Measurements from ENCODE around the gene RBM44.
A peak's percentile ranks its signal among the peaks of the same experiment; 100 is the strongest.
"Not testable (repeated sequence)": the region's sequence is repeated elsewhere in the genome, so short reads cannot be mapped to it uniquely, and the experiment has no call there.

RBM44 gene

GRCh38 chr2:237798236-237799059 is at the start of gene RBM44:
RBM44 (plus strand) TSS chr2:237798779; CDS start chr2:237813610, 14,831 bp downstream.
- no peak for DNase-seq (ENCODE audit: low read depth)

GRCh38 chr2:237749002-237749401 is 49.6 kb upstream of the RBM44 start:
- no peak for DNase-seq (ENCODE audit: low read depth)

GRCh38 chr2:237749961-237750360 is 48.6 kb upstream of the RBM44 start:
- no peak for DNase-seq (ENCODE audit: low read depth)

- not testable (repeated sequence) for DNase-seq (ENCODE audit: low read depth)
These were observed 48.1 kb upstream of the RBM44 start for GRCh38 chr2:237750441-237750840.

GRCh38 chr2:237752761-237753165 is 45.8 kb upstream of the RBM44 start:
- DNase-seq (ENCODE audit: low read depth): no peak

- DNase-seq (ENCODE audit: low read depth): no peak
These were observed 44.4 kb upstream of the RBM44 start for GRCh38 chr2:237754182-237754581.

- no peak for DNase-seq (ENCODE audit: low read depth)
These were observed 43.8 kb upstream of the RBM44 start for GRCh38 chr2:237754626-237755248.

GRCh38 chr2:237757616-237758015 is 41.0 kb upstream of the RBM44 start:
- DNase-seq (ENCODE audit: low read depth): no peak

GRCh38 chr2:237758185-237758584 is 40.4 kb upstream of the RBM44 start:
- DNase-seq (ENCODE audit: low read depth): no peak

- no peak for DNase-seq (ENCODE audit: low read depth)
These were observed 39.4 kb upstream of the RBM44 start for GRCh38 chr2:237759176-237759575.

- no peak for DNase-seq (ENCODE audit: low read depth)
These were observed 37.8 kb upstream of the RBM44 start for GRCh38 chr2:237760506-237761502.

GRCh38 chr2:237762291-237763182 is 36.0 kb upstream of the RBM44 start:
- peak; percentile 22 for DNase-seq (ENCODE audit: low read depth)

- no peak for DNase-seq (ENCODE audit: low read depth)
These were observed 34.8 kb upstream of the RBM44 start for GRCh38 chr2:237763812-237764211.

- not testable (repeated sequence) for DNase-seq (ENCODE audit: low read depth)
These were observed 33.5 kb upstream of the RBM44 start for GRCh38 chr2:237765122-237765521.

- DNase-seq (ENCODE audit: low read depth): no peak
These were observed 32.7 kb upstream of the RBM44 start for GRCh38 chr2:237765875-237766274.

- DNase-seq (ENCODE audit: low read depth): no peak
These were observed 32.2 kb upstream of the RBM44 start for GRCh38 chr2:237766340-237766739.

GRCh38 chr2:237772513-237772912 is 26.1 kb upstream of the RBM44 start:
- DNase-seq (ENCODE audit: low read depth): no peak

GRCh38 chr2:237773826-237774225 is 24.8 kb upstream of the RBM44 start:
- DNase-seq (ENCODE audit: low read depth): no peak

GRCh38 chr2:237774811-237775553 is 23.6 kb upstream of the RBM44 start:
- no peak for DNase-seq (ENCODE audit: low read depth)

GRCh38 chr2:237779521-237779920 is 19.1 kb upstream of the RBM44 start:
- no peak for DNase-seq (ENCODE audit: low read depth)

GRCh38 chr2:237782181-237782580 is 16.4 kb upstream of the RBM44 start:
- DNase-seq (ENCODE audit: low read depth): no peak
